Caki2 (cell line): Measurements from ENCODE around the gene GHDC. TPM values are rescaled to one million over a fixed set of nuclear protein-coding genes. Genes with fewer than 3 reads are reported as not detected.
"Not testable (repeated sequence)": the region's sequence is repeated elsewhere in the genome, so short reads cannot be mapped to it uniquely, and the experiment has no call there.

ENCODE experiments used
- DNase-seq: peaks from one replicate; pipeline ENCODE4 v3.0.0-alpha.2; 2015; ENCODE audit warnings: low read depth
- in situ Hi-C: cut with HindIII; loops from 2 replicates; pipeline ENCODE4 v1.10.0; 2016; ENCODE audit warnings: low sequenced_read_pairs, low pct_unique_long_range_greater_than_20kb, mixed read lengths
- total RNA-seq: library from RNA; depleted of rRNA; stranded (reverse); fragments of >200 nt; shearing (Covaris generic); gene quantifications from 2 replicates; pipeline ENCODE4 v1.2.3, GENCODE V29; 2014; ENCODE audit warnings: low replicate concordance

GHDC gene
- total RNA-seq, 1 experiment from 2014 or later = 18.4 TPM

GRCh38 chr17:42211921-42212341 is 17.6 kb upstream of the GHDC start:
- in situ Hi-C loops, DNase-seq: not testable (repeated sequence)

- no peak for DNase-seq
- in situ Hi-C loops = no loop called here
Measured at GRCh38 chr17:42210046-42210445, 15.8 kb upstream of the GHDC start.

- in situ Hi-C loops = loop anchor here (10.0 kb wide), 1 partner anchor 69 kb away; the partner anchor contains the start of gene STAT5B
Measured at GRCh38 chr17:42206153-42206612, 11.9 kb upstream of the GHDC start.

GRCh38 chr17:42203354-42203753 is 9.1 kb upstream of the GHDC start:
- in situ Hi-C loops = loop anchor here (10.0 kb wide), 1 partner anchor 71 kb away; the partner anchor contains the start of gene STAT5B
- DNase-seq = peak; percentile 33

More at GRCh38 chr17:42206153-42206612, 11.9 kb upstream of the GHDC start:
- DNase-seq = not testable (repeated sequence)

GRCh38 chr17:42202696-42203095 is 8.4 kb upstream of the GHDC start:
- DNase-seq = no peak
- in situ Hi-C loops = loop anchor here (10.0 kb wide), 1 partner anchor 72 kb away; the partner anchor contains the start of gene STAT5B

- DNase-seq = no peak
- in situ Hi-C loops = loop anchor here (10.0 kb wide), 1 partner anchor 73 kb away; the partner anchor contains the start of gene STAT5B
Measured at GRCh38 chr17:42202159-42202558, 7.9 kb upstream of the GHDC start.

- no peak for DNase-seq
- in situ Hi-C loops = loop anchor here (10.0 kb wide), 1 partner anchor 73 kb away; the partner anchor contains the start of gene STAT5B
Measured at GRCh38 chr17:42201458-42201772, 7.1 kb upstream of the GHDC start.

GRCh38 chr17:42200706-42201457 is 6.6 kb upstream of the GHDC start:
- in situ Hi-C loops = loop anchor here (10.0 kb wide), 1 partner anchor 74 kb away; the partner anchor contains the start of gene STAT5B
- DNase-seq = no peak

- no peak for DNase-seq
- in situ Hi-C loops = loop anchor here (10.0 kb wide), 1 partner anchor 75 kb away; the partner anchor contains the start of gene STAT5B
Measured at GRCh38 chr17:42199416-42200011, 5.2 kb upstream of the GHDC start.

GRCh38 chr17:42198897-42199296 is 4.6 kb upstream of the GHDC start:
- in situ Hi-C loops = no loop called here
- DNase-seq = no peak

- DNase-seq = no peak
- in situ Hi-C loops = no loop called here
Measured at GRCh38 chr17:42197564-42198156, 3.4 kb upstream of the GHDC start.

- DNase-seq = no peak
- in situ Hi-C loops = no loop called here
Measured at GRCh38 chr17:42193216-42193968, 902 bp downstream of the GHDC start.

- DNase-seq = no peak
- in situ Hi-C loops = no loop called here
Measured at GRCh38 chr17:42192189-42193126, 1.8 kb downstream of the GHDC start.

GRCh38 chr17:42191275-42191608 is 3.1 kb downstream of the GHDC start:
- DNase-seq = no peak
- in situ Hi-C loops = no loop called here

GRCh38 chr17:42190491-42191274 is 3.6 kb downstream of the GHDC start:
- in situ Hi-C loops = no loop called here
- DNase-seq = no peak

GRCh38 chr17:42189651-42189965 is 4.7 kb downstream of the GHDC start:
- in situ Hi-C loops = no loop called here
- no peak for DNase-seq
